ENCODE data around the gene NAPB.

DNA sequence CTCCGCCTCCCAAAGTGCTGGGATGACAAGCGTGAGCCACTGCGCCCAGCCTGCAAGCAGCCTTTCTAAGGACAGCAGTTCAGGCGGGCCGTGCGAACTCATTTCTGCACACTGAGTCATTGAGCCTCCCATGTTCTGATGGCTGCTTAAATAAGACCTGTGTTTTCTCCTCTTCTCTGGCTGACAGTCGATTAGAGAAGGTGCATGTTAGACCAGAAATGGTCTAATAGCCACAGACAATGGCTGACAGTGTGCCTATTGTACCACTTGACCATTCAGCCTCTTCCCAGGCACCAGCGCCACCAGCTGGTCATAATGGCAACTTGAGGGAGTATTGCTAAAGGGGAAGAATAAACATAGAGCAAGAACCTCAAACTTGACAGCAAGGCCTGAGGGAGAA lies 25.2 kb upstream of the NAPB start:
- TF ChIP-seq BCL11A (IDR thresholded peaks at IDR 0.05; ENCODE audit: low read depth, low read length) = no peak
- TF ChIP-seq, protein P1, sequence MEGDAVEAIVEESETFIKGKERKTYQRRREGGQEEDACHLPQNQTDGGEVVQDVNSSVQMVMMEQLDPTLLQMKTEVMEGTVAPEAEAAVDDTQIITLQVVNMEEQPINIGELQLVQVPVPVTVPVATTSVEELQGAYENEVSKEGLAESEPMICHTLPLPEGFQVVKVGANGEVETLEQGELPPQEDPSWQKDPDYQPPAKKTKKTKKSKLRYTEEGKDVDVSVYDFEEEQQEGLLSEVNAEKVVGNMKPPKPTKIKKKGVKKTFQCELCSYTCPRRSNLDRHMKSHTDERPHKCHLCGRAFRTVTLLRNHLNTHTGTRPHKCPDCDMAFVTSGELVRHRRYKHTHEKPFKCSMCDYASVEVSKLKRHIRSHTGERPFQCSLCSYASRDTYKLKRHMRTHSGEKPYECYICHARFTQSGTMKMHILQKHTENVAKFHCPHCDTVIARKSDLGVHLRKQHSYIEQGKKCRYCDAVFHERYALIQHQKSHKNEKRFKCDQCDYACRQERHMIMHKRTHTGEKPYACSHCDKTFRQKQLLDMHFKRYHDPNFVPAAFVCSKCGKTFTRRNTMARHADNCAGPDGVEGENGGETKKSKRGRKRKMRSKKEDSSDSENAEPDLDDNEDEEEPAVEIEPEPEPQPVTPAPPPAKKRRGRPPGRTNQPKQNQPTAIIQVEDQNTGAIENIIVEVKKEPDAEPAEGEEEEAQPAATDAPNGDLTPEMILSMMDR (IDR thresholded peaks at IDR 0.05 in 2 of 3, conservative IDR thresholded peaks at IDR 0.05 in 1 of 3; ENCODE audit: control insufficient read depth in 2 of 3, extremely low read depth in 1 of 3, insufficient read depth in 1 of 3, low read depth in 3 of 3, low read length in 3 of 3) = peak; percentile 53 to 80 (median 61)
- no peak for TF ChIP-seq SRF (IDR thresholded peaks at IDR 0.05; ENCODE audit: low read depth in 2 of 2, low read length in 2 of 2)
- TF ChIP-seq GABPA (IDR thresholded peaks at IDR 0.05; ENCODE audit: low read depth) = no peak
- no peak for TF ChIP-seq BRCA1 (IDR thresholded peaks at IDR 0.05; ENCODE audit: low read depth, low read length)
- TF ChIP-seq RELA (IDR thresholded peaks at IDR 0.05; ENCODE audit: borderline replicate concordance, partially characterized antibody) = no peak
- TF ChIP-seq WRNIP1 (IDR thresholded peaks at IDR 0.05; ENCODE audit: borderline replicate concordance, low read depth, low read length) = no peak

Data from GM12878 (cell line).